HG03135 (cell line): ENCODE data around the gene ZFR.
"Not testable (repeated sequence)": the region's sequence is repeated elsewhere in the genome, so short reads cannot be mapped to it uniquely, and the experiment has no call there.

Experiments used
- ATAC-seq: cut with Tn5 transposase; IDR thresholded peaks from one replicate; pipeline ENCODE4 v1.9.1; 2021; ENCODE audit warnings: mild to moderate bottlenecking, moderate library complexity; ENCODE audit not compliant: unreplicated experiment

ZFR gene

DNA sequence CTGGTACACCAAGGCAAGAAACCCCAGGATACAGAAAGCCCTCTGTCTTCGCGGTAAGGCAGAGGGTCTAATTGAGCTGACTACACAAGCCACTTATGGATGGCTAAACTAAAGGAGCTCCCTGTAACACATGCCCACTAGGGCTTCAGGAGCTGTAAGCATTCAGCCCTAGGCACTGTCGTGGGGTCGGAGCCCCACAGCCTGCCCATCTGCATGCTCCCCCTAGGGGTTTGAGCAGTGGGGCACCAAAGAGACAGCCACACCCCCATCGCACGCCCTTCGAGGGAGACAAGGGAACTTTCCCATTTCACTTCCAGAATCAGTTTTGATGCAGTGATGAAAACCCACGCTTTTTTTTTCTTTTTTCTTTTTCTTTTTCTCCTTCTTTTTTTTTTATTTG, 120.8 kb downstream of the ZFR start:
- no peak for ATAC-seq

DNA sequence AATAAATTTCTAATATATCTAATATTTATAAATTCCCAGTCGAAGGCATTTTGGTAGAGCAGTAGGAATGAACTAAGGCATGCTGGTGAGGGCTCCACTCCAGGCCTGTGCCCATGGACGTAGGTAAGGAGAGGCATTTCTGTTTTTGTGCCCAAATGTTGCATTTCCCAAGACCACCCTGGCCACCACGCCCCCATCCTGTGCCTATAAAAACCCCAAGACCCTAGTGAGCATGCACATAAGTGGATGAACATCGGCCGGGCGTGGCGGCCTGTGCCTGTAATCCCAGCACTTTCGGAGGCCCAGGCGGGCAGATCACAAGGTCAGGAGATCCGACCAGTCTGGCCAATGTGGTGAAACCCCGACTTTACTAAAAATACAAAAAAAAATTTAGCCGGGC, 121.7 kb downstream of the ZFR start:
- no peak for ATAC-seq

DNA sequence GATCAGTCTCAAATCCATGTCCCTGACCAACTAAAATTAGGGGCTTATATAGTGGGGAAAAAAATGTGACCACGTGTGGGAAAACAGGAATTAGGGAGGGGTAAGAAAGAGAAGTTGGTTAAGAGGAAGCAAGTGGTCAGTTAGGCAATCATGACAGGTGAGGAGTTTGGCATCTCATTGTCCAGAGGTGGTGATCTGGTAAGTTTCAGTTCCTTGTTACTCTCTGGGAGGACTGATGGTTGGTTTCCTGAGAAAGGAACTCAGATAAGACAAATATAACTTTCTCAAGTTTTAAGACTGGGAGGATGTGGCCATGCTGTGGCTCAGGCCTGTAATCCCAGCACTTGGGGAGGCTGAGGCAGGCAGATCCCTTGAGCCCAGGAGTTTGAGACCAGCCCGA, 122.8 kb downstream of the ZFR start:
- ATAC-seq, result not testable (repeated sequence)

DNA sequence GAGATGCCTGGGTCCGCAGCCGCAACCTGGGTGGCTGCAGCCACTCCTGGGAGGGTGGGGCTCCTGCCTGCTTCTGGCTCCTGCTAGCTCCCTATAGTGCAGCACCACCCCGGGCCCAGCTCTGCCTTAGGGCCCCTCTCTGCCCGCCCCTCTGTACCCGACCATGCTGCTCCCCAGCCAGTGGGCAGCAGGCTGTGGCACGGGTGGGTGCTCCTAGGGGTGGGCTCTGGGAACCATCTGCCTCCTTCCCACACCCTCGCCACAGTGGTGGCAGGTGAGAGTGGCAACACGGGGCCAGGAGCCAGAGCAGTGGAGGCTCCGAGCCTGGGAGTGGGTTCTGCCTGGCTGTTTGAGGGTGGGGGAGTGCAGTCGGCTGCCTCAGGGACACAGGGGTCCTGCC, 124.0 kb downstream of the ZFR start:
- no peak for ATAC-seq

DNA sequence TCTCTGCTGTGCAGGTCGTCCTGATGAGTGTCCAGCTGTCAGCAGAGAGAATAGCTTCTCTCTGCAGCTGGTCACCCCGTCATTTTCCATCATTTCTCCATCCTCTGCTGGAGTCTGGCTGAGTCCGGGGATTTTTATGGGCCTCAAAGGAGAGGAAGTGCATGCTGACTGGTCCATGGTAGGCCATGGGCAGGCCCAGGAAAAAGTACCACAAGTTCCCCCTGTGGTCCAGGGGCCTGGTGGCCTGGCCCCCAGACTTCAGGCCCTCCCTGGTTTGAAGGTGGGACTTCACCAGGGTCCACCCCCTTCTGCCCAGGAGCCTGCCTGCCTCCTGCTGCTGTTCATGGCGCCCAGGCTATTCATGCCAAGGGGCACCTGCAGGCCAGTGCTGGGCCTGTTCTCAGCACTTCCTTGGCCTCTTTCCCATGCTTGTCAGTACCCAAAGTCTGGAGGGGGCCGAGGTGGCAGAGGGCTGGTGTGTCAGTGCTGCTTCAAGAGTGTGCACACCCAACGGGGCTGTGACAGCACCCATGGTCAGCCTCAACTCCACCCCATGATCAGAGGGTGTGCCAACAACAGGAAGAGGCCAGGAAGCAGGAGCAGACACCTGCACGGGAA, 124.5 kb downstream of the ZFR start:
- no peak for ATAC-seq

DNA sequence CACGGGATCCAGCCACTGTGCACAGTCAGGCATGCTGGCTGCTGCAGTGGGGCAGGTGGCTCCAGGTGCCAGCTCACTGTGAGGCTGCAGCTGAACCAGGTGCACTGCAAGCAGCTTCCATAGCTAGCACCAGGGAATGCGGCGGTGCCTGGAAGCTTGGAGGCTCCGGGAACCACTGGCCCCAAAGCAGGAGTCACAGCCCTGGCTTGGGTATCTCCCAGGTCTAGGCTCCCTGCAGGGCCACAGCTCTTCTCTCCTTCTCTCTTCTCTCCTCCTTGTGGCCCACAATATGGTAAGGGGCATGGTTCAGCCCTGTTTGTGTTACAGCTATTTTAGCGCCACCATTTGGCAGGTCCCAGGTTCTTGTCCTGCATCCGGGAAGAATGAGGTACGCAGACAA, 125.1 kb downstream of the ZFR start:
- no peak for ATAC-seq

DNA sequence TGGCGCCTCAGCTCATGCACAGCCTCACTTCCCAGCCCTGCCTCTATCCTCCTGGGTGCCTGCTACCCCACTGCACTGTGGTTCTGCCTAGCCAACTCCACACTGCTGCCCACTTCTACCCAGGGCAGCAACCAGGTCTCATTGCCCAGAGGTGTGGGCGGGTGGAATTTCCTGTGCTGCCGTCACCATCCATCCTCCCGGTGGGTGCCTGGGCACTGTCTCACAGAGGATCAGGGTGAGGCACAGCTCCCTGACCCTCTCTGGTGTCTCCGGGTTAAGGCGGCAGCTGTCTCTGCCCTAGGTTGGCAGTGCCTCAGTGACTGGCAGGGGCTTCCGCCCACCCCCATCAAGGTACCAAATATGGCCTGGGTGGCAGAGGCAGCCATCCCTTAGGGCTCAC, 127.5 kb downstream of the ZFR start:
- ATAC-seq, result no peak

DNA sequence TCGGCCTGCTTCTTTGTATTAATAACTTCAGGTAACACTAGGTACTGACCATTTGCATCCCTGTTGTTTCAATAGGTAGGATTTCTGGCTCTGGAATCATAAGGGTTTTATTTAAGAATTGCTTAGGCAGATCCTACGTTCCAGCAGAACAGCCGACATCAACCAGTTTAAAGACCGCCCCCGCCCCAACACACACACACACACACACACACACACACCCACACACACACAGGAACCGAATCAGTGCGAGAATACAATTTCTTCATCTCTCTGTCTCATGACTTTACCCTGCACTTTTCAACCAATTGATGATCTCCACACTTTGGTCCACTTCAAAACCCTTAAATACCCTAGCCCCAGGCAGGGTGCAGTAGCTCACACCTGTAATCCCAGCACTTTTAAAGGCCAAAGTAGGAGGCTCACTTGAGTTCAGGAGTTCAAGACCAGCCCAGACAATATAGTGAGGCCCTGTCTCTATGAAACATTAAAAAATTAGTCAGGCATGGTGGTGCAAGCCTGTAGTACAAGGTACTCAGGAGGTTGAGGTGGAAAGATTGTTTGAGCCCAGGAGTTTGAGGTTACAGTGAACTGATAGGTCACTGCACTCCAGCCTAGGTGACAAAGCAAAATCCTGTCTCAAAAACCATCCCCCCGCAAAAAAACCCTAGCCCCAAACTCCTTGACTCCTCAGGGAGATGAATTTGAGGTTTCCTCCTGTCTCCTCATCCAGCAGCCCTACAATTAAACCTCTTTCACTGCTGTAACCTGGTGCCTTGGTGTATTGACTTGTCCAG, 129.1 kb downstream of the ZFR start:
- ATAC-seq, result no peak

DNA sequence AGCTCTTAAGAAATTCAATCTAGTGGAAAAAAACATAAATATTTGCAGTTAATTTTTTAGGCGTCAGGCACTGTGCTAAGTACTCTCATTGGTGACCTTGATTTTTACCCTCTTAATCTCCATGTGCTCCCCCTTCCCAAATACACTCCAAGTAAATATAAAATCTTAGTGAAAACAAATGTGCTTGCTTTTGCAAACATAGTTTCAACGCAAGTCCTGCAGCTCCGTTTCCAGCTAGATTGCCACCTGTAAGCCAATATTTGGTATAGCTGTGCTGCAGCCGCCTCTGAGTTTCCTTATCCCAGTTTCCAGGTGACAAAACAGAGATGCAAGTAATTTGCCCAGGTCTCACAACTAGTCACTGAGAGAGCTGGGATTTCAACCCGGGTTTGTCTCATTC, 129.9 kb downstream of the ZFR start:
- no peak for ATAC-seq

DNA sequence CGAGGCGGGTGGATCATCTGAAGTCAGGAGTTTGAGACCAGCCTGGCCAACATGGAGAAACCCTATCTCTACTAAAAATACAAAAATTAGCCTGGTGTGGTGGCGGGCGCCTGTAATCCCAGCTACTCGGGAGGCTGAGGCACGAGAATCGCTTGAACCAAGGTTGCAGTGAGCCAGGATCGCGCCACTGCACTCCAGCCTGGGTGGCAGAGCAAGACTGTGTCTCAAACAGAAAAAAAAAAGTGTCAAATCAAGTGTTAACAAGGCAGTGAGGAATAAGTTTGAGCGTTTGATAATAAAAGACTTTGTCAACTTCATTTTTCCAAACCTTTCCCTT, 130.4 kb downstream of the ZFR start:
- ATAC-seq, result not testable (repeated sequence)

DNA sequence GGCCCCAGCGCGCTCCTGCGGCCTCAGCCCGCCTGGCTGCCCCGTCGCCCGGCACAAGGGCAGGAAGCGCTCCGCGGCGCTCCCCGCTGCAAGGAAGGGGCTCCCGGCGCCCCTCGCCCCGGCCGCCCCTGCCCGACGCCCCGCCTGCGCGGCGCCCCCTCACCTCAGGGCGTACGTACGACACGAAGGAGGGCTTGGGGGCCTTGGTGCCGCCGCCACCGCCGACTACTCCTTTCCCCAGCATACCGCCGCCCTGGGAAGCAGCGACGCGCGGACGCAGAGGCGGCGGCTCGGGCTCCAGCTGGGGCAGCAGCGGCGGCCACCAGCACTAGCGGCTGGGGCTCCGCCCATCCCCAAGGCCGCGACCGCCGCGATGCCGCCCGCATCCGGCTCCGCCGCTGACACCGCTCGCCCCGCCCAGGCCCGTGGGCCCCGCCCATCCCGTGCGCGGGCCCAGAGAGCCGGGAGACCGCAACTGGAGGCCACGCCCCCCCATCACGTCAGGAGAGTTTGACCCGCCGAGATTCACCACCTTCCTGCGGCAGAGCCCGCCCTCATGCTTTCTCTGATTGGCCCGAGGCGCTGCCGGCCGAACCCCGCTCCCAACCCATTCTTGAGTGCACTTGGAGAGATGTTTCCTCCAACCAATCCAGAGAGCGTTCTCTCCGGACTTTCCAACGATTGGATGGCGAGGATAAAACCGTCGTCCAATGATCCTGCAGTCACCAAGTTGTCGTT, 131.8 kb downstream of the ZFR start, which contains the start of gene MTMR12:
MTMR12 (minus strand) TSS at position 345 of the 738 bp plus-strand sequence; CDS start at position 244, 101 bp downstream.
- ATAC-seq, result peak; percentile 95

DNA sequence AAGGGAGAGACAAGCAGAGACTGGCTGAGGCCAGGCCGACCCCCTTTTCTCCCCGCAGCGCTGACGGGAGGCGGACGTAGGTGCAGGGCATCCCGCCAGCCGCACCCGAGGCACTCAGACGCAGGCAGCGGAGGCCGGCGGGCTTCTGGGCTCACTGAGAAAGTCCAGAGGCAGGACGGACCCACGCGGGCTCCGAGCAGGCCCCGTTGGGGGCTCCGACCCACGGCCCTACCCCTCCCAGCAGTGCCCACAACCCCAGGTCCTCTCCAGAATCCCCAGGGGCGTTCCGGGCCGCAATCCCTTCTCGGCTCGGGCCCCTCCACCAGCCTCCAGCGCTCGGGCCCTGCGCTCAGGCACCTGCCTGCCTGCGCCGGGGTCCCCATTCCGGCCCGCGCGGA, 132.3 kb downstream of the ZFR start:
- ATAC-seq, result peak; percentile 34

DNA sequence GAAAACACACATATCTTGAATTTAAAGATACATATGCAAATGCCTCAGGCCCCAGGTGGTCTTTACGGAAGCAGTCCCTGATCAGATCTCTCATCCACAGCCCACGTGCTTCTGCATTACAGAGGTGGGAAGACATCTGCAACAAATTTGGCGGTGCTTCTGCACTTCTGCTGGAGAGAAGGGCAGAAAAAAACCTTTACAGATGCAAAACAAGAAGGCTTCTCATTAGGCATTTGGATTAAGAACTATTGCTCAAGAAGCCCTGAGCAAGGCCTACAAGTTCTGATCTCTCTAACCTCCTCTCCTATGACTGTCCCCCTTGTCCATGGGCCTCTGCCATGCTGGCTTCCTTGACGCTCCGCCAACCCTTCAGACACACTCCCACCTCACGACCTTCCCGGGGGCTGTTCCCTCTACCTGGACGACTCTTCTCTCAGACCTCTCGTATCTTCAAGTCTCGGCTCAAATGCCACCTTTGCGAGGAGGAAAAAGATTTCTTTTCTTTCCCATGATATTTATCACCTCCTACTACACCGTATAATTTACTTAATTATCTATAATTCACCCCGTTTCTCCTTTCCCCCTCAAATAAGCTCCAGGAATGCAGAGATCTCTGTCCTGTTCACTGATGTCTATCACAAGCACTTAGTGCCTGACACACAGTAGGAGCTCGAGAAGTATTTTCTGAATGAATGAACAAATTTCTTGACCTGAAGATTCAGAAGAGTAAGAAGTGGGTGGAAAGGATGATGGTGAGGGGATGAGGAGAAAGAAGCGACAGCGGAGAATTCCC, 132.9 kb downstream of the ZFR start:
- no peak for ATAC-seq

DNA sequence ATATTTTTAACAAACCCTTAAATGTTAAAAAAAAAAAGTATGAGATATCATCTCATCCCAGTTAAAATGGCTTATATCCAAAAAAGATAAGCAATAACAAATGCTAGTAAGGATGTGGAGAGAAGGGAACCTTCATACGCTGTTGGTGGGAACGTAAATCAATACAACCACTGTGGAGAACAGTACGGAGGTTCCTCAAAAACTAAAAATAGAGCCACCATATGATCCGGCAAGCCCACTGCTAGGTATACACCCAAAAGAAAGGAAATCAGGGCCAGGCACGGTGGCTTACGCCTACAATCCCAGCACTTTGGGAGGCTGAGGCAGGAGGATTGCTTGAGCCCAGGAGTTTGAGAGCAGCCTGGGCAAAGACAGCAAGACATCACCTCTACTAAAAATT, 134.8 kb downstream of the ZFR start:
- ATAC-seq, result no peak

DNA sequence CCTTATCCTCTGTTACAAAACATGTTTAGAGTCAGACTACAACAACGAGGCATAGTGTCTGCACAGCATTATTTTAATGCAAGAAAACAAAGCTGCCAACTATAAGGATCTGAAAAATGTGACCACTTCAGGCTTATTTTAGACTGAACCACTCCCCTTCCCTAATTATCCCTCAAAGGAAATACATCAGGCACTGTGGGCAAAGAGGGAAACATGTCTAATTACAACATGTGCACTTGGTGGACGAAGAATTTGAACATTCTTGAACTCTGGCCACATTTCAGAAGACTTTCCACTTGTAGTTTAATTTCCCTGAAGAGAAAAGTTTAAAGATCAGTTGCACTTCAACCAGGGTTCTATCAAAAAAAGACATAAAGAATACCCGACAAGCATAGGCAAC, 135.6 kb downstream of the ZFR start:
- ATAC-seq, result no peak

DNA sequence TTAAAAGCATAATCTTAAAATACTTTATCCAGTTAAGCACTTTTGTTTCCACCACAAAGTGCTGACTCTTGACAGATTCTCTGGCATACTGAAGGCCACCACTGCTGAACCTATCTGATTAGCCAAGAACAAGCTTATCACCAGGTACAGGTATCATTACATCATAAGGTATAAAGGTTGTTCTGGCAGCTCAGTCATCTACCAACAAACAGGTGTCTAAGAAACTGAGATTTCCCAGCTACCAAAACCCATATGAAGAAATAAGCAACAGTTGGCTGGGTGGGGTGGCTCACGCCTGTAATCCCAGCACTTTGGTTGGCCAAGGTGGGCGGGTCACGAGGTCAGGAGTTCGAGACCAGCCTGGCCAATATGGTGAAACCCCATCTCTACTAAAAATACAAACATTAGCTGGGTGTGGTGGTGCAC, 136.8 kb downstream of the ZFR start:
- ATAC-seq, result no peak

DNA sequence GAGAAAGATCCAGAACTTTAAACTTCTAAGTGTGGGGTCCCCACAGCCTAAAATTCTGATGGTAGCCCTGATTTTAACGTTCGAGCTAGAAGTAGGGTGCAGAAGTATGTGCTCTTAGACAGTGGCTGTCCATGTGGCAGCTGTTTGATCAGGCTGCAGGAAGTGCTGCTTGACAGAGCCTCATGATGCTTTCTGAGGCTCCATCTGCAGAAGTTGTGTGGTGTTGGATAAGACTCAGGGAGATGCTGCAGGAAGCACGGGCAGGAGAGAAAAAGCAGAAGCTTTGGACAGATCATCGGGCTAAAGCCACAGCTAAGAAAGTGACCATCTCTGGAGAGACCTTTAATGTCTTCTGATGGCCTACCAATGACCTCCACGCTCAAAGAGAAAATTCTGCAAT, 139.9 kb downstream of the ZFR start:
- no peak for ATAC-seq
